HEK293 (cell line): ENCODE data around the gene ANKRD37.

ENCODE experiments used
- GLI2 ChIP-seq: fragments of 450-650 bp; formaldehyde crosslinking; IDR thresholded peaks from 2 replicates; pipeline ENCODE4; 2017; ENCODE audit warnings: missing biosample characterization, missing genetic modification characterization, low read depth, borderline replicate concordance
- GLIS1 ChIP-seq: fragments of 450-650 bp; formaldehyde crosslinking; IDR thresholded peaks from 2 replicates; pipeline ENCODE4 v1.5.1; 2016; ENCODE audit warnings: missing biosample characterization, missing genetic modification characterization
- IKZF3 ChIP-seq: fragments of 450-650 bp; IDR thresholded peaks from 2 replicates; pipeline ENCODE4 v1.5.0; 2018; ENCODE audit warnings: missing biosample characterization, mild to moderate bottlenecking, missing genetic modification characterization, moderate library complexity
- KLF10 ChIP-seq: fragments of 450-650 bp; IDR thresholded peaks from 2 replicates; pipeline ENCODE4 v1.5.1; 2018; ENCODE audit warnings: missing biosample characterization, mild to moderate bottlenecking, missing genetic modification characterization
- SP2 ChIP-seq: fragments of 450-650 bp; formaldehyde crosslinking; IDR thresholded peaks from 2 replicates; pipeline ENCODE4 v1.5.1; 2016; ENCODE audit warnings: missing biosample characterization, missing genetic modification characterization
- SP3 ChIP-seq: fragments of 450-650 bp; formaldehyde crosslinking; IDR thresholded peaks from 2 replicates; pipeline ENCODE4 v1.5.1; 2016; ENCODE audit warnings: missing biosample characterization, missing genetic modification characterization
- ZBTB17 ChIP-seq: fragments of 450-650 bp; formaldehyde crosslinking; IDR thresholded peaks from 2 replicates; pipeline ENCODE4 v1.5.1; 2016; ENCODE audit warnings: missing biosample characterization, missing genetic modification characterization
- ZBTB48 ChIP-seq: fragments of 450-650 bp; formaldehyde crosslinking; IDR thresholded peaks from 2 replicates; pipeline ENCODE4 v1.5.1; 2016; ENCODE audit warnings: missing biosample characterization, missing genetic modification characterization
- ZBTB7A ChIP-seq: fragments of 450-650 bp; formaldehyde crosslinking; IDR thresholded peaks from 2 replicates; pipeline ENCODE4 v1.5.1; 2016; ENCODE audit warnings: low read depth, missing biosample characterization, missing genetic modification characterization
- ZNF114 ChIP-seq: fragments of 450-650 bp; formaldehyde crosslinking; IDR thresholded peaks from 2 replicates; pipeline ENCODE4 v1.5.0; 2017; ENCODE audit warnings: missing biosample characterization, missing genetic modification characterization
- ZNF211 ChIP-seq: fragments of 450-650 bp; formaldehyde crosslinking; IDR thresholded peaks from 2 replicates; pipeline ENCODE4 v1.5.1; 2016; ENCODE audit warnings: low read depth, missing biosample characterization, missing genetic modification characterization
- ZNF223 ChIP-seq: fragments of 450-650 bp; formaldehyde crosslinking; IDR thresholded peaks from 2 replicates; pipeline ENCODE4 v1.5.1; 2016; ENCODE audit warnings: missing biosample characterization, missing genetic modification characterization
- ZNF292 ChIP-seq: fragments of 450-650 bp; formaldehyde crosslinking; IDR thresholded peaks from 2 replicates; pipeline ENCODE4 v1.5.1; 2016; ENCODE audit warnings: low read depth, missing biosample characterization, missing genetic modification characterization, borderline replicate concordance
- ZNF341 ChIP-seq: fragments of 450-650 bp; formaldehyde crosslinking; IDR thresholded peaks from 2 replicates; pipeline ENCODE4; 2016; ENCODE audit warnings: low read depth, missing biosample characterization, missing genetic modification characterization
- ZNF391 ChIP-seq: fragments of 450-650 bp; formaldehyde crosslinking; IDR thresholded peaks from 2 replicates; pipeline ENCODE4 v1.5.1; 2016; ENCODE audit warnings: low read depth, missing biosample characterization, missing genetic modification characterization, borderline replicate concordance
- ZNF404 ChIP-seq: fragments of 450-650 bp; formaldehyde crosslinking; IDR thresholded peaks from 2 replicates; pipeline ENCODE4 v1.5.1; 2017; ENCODE audit warnings: missing biosample characterization, missing genetic modification characterization
- ZNF501 ChIP-seq: fragments of 450-650 bp; formaldehyde crosslinking; IDR thresholded peaks from 2 replicates; pipeline ENCODE4 v1.5.1; 2016; ENCODE audit warnings: missing biosample characterization, missing genetic modification characterization
- ZNF521 ChIP-seq: fragments of 450-650 bp; formaldehyde crosslinking; IDR thresholded peaks from 2 replicates; pipeline ENCODE4 v1.5.1; 2017; ENCODE audit warnings: missing biosample characterization, mild to moderate bottlenecking, missing genetic modification characterization
- ZNF530 ChIP-seq: fragments of 450-650 bp; formaldehyde crosslinking; IDR thresholded peaks from 2 replicates; pipeline ENCODE4 v1.5.1; 2016; ENCODE audit warnings: low read depth, missing biosample characterization, missing genetic modification characterization
- ZNF571 ChIP-seq: fragments of 450-650 bp; formaldehyde crosslinking; IDR thresholded peaks from 2 replicates; pipeline ENCODE4 v1.5.0; 2017; ENCODE audit warnings: missing biosample characterization, missing genetic modification characterization
- ZNF600 ChIP-seq: fragments of 450-650 bp; formaldehyde crosslinking; IDR thresholded peaks from 2 replicates; pipeline ENCODE4 v1.5.1; 2016; ENCODE audit warnings: missing biosample characterization, missing genetic modification characterization
- ZNF623 ChIP-seq: fragments of 450-650 bp; formaldehyde crosslinking; IDR thresholded peaks from 2 replicates; pipeline ENCODE4 v1.5.1; 2016; ENCODE audit warnings: missing biosample characterization, missing genetic modification characterization
- ZNF660 ChIP-seq: fragments of 450-650 bp; IDR thresholded peaks from 2 replicates; pipeline ENCODE4 v1.5.1; 2018; ENCODE audit warnings: missing biosample characterization, mild to moderate bottlenecking, missing genetic modification characterization
- ZNF707 ChIP-seq: fragments of 450-650 bp; formaldehyde crosslinking; IDR thresholded peaks from 2 replicates; pipeline ENCODE4 v1.5.1; 2016; ENCODE audit warnings: missing biosample characterization, missing genetic modification characterization
- ZNF776 ChIP-seq: fragments of 450-650 bp; formaldehyde crosslinking; IDR thresholded peaks from 2 replicates; pipeline ENCODE4 v1.5.0; 2017; ENCODE audit warnings: missing biosample characterization, missing genetic modification characterization, borderline replicate concordance
- ZNF785 ChIP-seq: fragments of 450-650 bp; formaldehyde crosslinking; IDR thresholded peaks from 2 replicates; pipeline ENCODE4 v1.5.1; 2016; ENCODE audit warnings: missing biosample characterization, missing genetic modification characterization
- ZNF791 ChIP-seq: fragments of 450-650 bp; formaldehyde crosslinking; IDR thresholded peaks from 2 replicates; pipeline ENCODE4 v1.5.1; 2016; ENCODE audit warnings: missing biosample characterization, missing genetic modification characterization
- TF ChIP-seq, protein P1 (sequence below): fragments of 450-650 bp; formaldehyde crosslinking; IDR thresholded peaks from 2 replicates; pipeline ENCODE4 v1.5.1; 2016; ENCODE audit warnings: missing biosample characterization, missing genetic modification characterization
- TF ChIP-seq, protein P2 (sequence below): fragments of 450-650 bp; formaldehyde crosslinking; IDR thresholded peaks from 2 replicates; pipeline ENCODE4 v1.5.1; 2016; ENCODE audit warnings: missing biosample characterization, missing genetic modification characterization
- TF ChIP-seq, protein P3 (sequence below): fragments of 450-650 bp; formaldehyde crosslinking; IDR thresholded peaks from 2 replicates; pipeline ENCODE4 v1.5.1; 2016; ENCODE audit warnings: missing biosample characterization, missing genetic modification characterization
- TF ChIP-seq, protein P4 (sequence below): fragments of 450-650 bp; formaldehyde crosslinking; IDR thresholded peaks from 2 replicates; pipeline ENCODE4 v1.5.1; 2016; ENCODE audit warnings: missing biosample characterization, missing genetic modification characterization
- TF ChIP-seq, protein P5 (sequence below): fragments of 450-650 bp; formaldehyde crosslinking; IDR thresholded peaks from 2 replicates; pipeline ENCODE4 v1.5.0; 2017; ENCODE audit warnings: missing biosample characterization, missing genetic modification characterization, borderline replicate concordance

Gene ANKRD37

DNA sequence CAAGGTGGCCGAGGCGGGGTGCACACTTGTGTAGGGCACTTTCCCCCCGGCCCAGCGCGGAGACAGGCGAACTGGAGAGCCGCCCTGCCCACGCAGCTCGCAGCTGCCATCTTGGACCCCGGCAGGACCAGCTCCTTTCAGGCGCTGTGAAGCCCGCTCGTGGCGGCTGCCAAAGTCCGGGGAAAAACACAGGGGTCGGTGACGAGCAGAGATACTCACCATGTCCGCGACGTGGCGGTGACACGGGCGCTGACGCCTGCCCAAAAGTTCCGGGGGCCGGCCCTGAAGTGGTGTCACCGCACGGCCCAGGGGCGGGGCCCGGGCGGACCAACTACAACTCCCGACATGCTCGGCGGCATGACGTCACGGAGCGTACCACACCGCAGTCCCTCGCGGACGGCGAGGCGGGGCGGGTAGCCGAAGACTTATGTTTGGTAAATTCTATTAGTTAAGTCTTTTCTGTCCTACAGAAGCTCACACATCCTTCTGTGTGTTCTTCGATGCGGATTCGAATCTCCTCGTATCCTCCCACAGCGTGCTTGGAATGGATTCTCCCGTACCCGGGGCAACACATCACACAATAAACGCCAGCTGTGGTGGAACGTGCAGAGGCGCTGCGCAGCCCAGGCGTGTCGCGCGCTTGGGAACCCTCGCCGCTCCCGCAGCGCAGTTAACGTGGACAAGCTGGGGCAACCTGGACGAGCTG is 29.2 kb downstream of the ANKRD37 start, which contains the start of gene UFSP2 (continued):
- TF ChIP-seq ZNF341 (tag by site-specific recombination) (0 out of 2 replicates have a peak, but pooled peaks have one; percentile 8), ZNF571 (tag by site-specific recombination) (no peak), SP3 (tag by site-specific recombination) (peak; percentile 92), ZNF623 (tag by site-specific recombination) (no peak), ZNF211 (tag by site-specific recombination) (no peak), ZBTB7A (tag by site-specific recombination) (no peak), ZNF707 (no peak), ZNF660 (tag by site-specific recombination) (0 out of 2 replicates have a peak, but pooled peaks have one; percentile 38), ZNF404 (no peak), ZNF785 (tag by site-specific recombination) (peak; percentile 33; the same call in 1 of the 2 replicates), ZNF292 (tag by site-specific recombination) (no peak), GLI2 (no peak), IKZF3 (tag by site-specific recombination) (no peak), ZBTB17 (tag by site-specific recombination) (peak; percentile 85), ZNF521 (tag by site-specific recombination) (no peak), ZNF530 (tag by site-specific recombination) (no peak), ZNF223 (tag by site-specific recombination) (no peak), ZNF600 (peak; percentile 96), ZBTB48 (tag by site-specific recombination) (no peak), ZNF791 (no peak), ZNF776 (no peak), SP2 (tag by site-specific recombination) (peak; percentile 49), KLF10 (no peak; the same call in 1 of the 2 replicates), ZNF391 (peak; percentile 73; the same call in 1 of the 2 replicates), GLIS1 (no peak), ZNF501 (tag by site-specific recombination) (peak; percentile 15; the same call in 1 of the 2 replicates), ZNF114 (tag by site-specific recombination) (no peak)
- TF ChIP-seq, protein P1, sequence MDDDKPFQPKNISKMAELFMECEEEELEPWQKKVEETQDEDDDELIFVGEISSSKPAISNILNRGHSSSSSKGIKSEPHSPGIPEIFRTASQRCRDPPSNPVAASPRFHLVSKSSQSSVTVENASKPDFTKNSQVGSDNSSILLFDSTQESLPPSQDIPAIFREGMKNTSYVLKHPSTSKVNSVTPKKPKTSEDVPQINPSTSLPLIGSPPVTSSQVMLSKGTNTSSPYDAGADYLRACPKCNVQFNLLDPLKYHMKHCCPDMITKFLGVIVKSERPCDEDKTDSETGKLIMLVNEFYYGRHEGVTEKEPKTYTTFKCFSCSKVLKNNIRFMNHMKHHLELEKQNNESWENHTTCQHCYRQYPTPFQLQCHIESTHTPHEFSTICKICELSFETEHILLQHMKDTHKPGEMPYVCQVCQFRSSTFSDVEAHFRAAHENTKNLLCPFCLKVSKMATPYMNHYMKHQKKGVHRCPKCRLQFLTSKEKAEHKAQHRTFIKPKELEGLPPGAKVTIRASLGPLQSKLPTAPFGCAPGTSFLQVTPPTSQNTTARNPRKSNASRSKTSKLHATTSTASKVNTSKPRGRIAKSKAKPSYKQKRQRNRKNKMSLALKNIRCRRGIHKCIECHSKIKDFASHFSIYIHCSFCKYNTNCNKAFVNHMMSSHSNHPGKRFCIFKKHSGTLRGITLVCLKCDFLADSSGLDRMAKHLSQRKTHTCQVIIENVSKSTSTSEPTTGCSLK = no peak
- TF ChIP-seq, protein P2, sequence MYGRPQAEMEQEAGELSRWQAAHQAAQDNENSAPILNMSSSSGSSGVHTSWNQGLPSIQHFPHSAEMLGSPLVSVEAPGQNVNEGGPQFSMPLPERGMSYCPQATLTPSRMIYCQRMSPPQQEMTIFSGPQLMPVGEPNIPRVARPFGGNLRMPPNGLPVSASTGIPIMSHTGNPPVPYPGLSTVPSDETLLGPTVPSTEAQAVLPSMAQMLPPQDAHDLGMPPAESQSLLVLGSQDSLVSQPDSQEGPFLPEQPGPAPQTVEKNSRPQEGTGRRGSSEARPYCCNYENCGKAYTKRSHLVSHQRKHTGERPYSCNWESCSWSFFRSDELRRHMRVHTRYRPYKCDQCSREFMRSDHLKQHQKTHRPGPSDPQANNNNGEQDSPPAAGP (tag by site-specific recombination) = no peak
- TF ChIP-seq, protein P3, sequence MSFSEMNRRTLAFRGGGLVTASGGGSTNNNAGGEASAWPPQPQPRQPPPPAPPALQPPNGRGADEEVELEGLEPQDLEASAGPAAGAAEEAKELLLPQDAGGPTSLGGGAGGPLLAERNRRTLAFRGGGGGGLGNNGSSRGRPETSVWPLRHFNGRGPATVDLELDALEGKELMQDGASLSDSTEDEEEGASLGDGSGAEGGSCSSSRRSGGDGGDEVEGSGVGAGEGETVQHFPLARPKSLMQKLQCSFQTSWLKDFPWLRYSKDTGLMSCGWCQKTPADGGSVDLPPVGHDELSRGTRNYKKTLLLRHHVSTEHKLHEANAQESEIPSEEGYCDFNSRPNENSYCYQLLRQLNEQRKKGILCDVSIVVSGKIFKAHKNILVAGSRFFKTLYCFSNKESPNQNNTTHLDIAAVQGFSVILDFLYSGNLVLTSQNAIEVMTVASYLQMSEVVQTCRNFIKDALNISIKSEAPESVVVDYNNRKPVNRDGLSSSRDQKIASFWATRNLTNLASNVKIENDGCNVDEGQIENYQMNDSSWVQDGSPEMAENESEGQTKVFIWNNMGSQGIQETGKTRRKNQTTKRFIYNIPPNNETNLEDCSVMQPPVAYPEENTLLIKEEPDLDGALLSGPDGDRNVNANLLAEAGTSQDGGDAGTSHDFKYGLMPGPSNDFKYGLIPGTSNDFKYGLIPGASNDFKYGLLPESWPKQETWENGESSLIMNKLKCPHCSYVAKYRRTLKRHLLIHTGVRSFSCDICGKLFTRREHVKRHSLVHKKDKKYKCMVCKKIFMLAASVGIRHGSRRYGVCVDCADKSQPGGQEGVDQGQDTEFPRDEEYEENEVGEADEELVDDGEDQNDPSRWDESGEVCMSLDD (tag by site-specific recombination) = no peak; the same call in 1 of the 2 replicates
- TF ChIP-seq, protein P4, sequence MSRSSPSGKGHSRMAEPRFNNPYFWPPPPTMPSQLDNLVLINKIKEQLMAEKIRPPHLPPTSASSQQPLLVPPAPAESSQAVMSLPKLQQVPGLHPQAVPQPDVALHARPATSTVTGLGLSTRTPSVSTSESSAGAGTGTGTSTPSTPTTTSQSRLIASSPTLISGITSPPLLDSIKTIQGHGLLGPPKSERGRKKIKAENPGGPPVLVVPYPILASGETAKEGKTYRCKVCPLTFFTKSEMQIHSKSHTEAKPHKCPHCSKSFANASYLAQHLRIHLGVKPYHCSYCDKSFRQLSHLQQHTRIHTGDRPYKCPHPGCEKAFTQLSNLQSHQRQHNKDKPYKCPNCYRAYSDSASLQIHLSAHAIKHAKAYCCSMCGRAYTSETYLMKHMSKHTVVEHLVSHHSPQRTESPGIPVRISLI = no peak
- TF ChIP-seq, protein P5, sequence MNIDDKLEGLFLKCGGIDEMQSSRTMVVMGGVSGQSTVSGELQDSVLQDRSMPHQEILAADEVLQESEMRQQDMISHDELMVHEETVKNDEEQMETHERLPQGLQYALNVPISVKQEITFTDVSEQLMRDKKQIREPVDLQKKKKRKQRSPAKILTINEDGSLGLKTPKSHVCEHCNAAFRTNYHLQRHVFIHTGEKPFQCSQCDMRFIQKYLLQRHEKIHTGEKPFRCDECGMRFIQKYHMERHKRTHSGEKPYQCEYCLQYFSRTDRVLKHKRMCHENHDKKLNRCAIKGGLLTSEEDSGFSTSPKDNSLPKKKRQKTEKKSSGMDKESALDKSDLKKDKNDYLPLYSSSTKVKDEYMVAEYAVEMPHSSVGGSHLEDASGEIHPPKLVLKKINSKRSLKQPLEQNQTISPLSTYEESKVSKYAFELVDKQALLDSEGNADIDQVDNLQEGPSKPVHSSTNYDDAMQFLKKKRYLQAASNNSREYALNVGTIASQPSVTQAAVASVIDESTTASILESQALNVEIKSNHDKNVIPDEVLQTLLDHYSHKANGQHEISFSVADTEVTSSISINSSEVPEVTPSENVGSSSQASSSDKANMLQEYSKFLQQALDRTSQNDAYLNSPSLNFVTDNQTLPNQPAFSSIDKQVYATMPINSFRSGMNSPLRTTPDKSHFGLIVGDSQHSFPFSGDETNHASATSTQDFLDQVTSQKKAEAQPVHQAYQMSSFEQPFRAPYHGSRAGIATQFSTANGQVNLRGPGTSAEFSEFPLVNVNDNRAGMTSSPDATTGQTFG (tag by site-specific recombination) = no peak
